WI38 (cell line): ENCODE data around the gene HIVEP2.
"Not testable (repeated sequence)": the region's sequence is repeated elsewhere in the genome, so short reads cannot be mapped to it uniquely, and the experiment has no call there.

Experiments
- H3K4me3 ChIP-seq: 2 replicates; pipeline ENCODE4 v1.5.1; 2011; ENCODE audit warnings: low read depth, mild to moderate bottlenecking, control low read depth, low read length
- TF ChIP-seq, protein P1 (sequence below): IDR thresholded peaks from 2 replicates; pipeline ENCODE4 v1.5.1; 2012; ENCODE audit warnings: low read depth, mild to moderate bottlenecking, control low read depth, low read length

Gene HIVEP2, protein sequence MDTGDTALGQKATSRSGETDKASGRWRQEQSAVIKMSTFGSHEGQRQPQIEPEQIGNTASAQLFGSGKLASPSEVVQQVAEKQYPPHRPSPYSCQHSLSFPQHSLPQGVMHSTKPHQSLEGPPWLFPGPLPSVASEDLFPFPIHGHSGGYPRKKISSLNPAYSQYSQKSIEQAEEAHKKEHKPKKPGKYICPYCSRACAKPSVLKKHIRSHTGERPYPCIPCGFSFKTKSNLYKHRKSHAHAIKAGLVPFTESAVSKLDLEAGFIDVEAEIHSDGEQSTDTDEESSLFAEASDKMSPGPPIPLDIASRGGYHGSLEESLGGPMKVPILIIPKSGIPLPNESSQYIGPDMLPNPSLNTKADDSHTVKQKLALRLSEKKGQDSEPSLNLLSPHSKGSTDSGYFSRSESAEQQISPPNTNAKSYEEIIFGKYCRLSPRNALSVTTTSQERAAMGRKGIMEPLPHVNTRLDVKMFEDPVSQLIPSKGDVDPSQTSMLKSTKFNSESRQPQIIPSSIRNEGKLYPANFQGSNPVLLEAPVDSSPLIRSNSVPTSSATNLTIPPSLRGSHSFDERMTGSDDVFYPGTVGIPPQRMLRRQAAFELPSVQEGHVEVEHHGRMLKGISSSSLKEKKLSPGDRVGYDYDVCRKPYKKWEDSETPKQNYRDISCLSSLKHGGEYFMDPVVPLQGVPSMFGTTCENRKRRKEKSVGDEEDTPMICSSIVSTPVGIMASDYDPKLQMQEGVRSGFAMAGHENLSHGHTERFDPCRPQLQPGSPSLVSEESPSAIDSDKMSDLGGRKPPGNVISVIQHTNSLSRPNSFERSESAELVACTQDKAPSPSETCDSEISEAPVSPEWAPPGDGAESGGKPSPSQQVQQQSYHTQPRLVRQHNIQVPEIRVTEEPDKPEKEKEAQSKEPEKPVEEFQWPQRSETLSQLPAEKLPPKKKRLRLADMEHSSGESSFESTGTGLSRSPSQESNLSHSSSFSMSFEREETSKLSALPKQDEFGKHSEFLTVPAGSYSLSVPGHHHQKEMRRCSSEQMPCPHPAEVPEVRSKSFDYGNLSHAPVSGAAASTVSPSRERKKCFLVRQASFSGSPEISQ (N-terminal part only)

DNA sequence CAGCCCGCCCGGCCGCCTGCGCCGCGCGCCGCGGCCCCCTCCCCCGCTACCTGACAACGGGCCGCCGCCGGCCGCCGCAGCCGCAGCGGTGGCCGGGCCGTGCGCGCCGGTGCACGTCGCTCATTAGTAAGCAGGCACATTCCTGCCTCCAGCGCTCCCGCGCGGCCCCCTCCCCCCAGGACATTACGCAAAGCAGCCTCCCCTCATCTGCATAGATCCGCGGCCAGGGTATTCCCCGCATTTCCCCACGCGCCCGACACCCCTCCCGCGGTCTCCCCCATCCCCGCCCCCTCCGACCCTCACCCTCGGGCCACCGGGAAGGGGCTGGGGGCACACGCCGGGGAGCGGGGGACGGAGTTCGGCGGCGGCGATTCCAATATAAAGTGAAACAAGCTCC is at the start of gene HIVEP2:
HIVEP2 (minus strand) TSS at position 128 of the 397 bp plus-strand sequence. CDS start 170,438 bp downstream, outside the sequence.
- TF ChIP-seq, protein P1, sequence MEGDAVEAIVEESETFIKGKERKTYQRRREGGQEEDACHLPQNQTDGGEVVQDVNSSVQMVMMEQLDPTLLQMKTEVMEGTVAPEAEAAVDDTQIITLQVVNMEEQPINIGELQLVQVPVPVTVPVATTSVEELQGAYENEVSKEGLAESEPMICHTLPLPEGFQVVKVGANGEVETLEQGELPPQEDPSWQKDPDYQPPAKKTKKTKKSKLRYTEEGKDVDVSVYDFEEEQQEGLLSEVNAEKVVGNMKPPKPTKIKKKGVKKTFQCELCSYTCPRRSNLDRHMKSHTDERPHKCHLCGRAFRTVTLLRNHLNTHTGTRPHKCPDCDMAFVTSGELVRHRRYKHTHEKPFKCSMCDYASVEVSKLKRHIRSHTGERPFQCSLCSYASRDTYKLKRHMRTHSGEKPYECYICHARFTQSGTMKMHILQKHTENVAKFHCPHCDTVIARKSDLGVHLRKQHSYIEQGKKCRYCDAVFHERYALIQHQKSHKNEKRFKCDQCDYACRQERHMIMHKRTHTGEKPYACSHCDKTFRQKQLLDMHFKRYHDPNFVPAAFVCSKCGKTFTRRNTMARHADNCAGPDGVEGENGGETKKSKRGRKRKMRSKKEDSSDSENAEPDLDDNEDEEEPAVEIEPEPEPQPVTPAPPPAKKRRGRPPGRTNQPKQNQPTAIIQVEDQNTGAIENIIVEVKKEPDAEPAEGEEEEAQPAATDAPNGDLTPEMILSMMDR = no peak
- H3K4me3 ChIP-seq = peak within 1 kb of the TSS; percentile 95

DNA sequence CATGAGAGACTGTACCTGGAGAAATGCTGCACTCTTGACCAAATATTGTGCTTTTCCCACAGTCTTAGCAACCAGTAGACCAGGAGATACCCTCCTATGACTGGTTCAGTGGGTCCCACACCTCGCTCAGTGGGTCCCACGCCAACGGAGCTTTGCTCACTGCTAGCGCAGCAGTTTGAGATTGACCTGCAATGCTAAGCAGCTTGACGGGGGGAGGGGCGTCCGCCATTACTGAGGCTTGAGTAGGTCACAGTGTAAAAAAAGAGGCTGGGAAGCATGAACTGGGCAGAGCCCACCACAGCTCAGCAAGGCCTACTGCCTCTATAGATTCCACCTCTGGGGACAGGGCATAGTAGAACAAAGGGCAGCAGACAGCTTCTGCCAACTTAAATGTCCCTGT is 49.0 kb upstream of the HIVEP2 start:
- TF ChIP-seq, protein P1 = no peak
- H3K4me3 ChIP-seq = no peak overlapping the region

DNA sequence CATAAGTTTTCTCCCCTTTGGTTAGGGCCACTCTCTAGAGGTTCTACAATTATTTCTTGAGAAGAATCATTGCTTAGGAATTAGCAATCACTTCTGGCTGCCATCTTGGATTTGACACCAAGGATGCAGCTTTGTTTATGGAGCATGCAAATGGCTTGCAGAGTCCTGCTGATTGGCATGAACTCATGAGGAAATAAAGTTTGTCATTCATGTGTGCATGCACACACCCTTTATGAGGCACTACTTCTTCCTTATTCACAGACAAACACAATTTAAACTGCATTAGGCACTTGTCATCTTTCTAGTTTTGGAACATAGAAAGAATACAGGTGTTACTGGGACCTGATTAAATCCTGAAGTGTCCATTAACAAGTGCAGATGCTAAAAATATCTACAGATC is 42.5 kb upstream of the HIVEP2 start:
- TF ChIP-seq, protein P1 = no peak
- no peak overlapping the region for H3K4me3 ChIP-seq

DNA sequence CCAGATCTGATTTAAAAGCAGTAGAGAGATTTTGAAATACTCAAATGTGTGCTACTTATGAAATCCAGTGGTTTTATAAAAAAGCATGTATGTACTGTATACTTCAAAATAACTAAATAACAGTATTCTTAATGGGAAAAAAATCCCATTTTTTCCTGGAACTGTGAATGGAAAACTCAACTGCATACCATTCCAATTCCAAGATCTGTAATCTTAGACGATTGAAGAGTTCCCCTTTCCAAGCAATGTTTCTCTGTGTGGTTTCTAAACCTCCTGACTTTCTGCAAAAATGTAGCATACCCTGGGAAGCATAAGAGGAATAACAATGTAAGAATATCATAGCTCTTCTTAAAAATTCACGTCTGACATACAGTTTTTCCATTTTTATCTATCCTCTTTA is 40.3 kb upstream of the HIVEP2 start:
- no peak overlapping the region for H3K4me3 ChIP-seq
- TF ChIP-seq, protein P1 = no peak

DNA sequence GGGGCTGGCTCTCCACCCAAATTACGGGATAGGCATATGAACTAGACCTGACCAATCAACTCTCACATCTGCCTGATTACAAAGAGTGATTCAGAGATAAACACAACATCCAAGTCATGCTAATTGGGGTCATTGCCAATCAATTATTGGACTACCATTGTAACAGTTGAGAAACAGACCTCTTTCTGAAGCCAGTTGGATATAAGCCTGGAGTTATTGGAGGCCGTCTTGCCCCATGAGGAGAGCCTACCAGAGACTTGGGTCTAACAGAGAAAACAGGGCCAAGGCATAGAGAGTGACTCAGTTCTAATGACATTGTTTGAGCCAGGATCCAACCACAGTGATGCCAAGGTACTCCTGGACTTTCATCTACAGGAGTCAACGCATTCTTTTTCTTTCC is 39.4 kb upstream of the HIVEP2 start:
- TF ChIP-seq, protein P1 = no peak
- H3K4me3 ChIP-seq = no peak overlapping the region

DNA sequence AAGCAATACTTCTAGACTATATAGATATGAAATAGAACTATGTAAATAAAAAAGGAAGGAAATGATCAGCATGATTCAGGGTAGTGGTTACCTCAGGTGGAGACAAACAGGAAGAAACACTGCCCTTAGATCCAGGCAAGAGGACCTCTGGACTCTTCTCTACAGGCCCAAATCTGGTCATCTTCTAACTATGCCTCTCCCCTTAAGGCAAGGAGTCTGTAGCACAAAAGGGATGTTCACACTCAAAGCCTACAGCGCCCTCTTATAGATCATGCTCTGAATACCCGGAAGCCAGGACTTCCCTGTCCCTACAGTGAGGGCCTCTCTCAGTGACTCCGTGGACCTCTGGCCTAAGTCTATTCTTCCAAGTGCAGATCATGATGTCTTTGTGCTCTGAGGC is 30.4 kb upstream of the HIVEP2 start:
- no peak overlapping the region for H3K4me3 ChIP-seq
- TF ChIP-seq, protein P1 = no peak

DNA sequence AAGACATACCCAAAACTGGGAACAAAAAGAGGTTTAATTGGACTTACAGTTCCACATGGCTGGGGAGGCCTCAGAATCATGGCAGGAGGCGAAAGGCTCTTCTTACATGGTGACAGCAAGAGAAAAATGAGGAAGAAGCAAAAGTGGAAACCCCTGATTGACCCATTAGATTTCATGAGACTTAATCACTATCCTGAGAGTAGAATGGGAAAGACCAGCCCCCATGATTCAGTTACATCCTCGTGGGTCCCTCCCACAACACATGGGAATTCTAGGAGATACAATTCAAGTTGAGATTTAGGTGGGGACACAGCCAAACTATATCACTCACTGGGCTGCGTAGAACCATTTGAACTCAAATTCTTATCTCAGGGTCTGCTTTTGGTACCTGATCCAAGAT is 26.0 kb upstream of the HIVEP2 start:
- not testable (repeated sequence) for H3K4me3 ChIP-seq
